ENCODE measurements around the gene ATP1A4.

- no peak for TF ChIP-seq EZH2 (IDR thresholded peaks at IDR 0.05)
- TF ChIP-seq POLR2AphosphoS5 (IDR thresholded peaks at IDR 0.05; ENCODE audit: borderline replicate concordance, low read depth, low read length): no peak
Measured at GRCh38 chr1:160158534-160158933, 7.1 kb downstream of the ATP1A4 start.
